Panc1 (cell line): ENCODE data around the gene UBE2G1.
A peak's percentile ranks its signal among the peaks of the same experiment; 100 is the strongest.

Experiments
- CTCF ChIP-seq: fragments of 450-650 bp; IDR thresholded peaks from 2 replicates; pipeline ENCODE4 v1.5.1; 2017; ENCODE audit warnings: mild to moderate bottlenecking
- POLR2AphosphoS5 ChIP-seq: IDR thresholded peaks from 2 replicates; pipeline ENCODE4 v1.6.1; 2012; ENCODE audit warnings: mild to moderate bottlenecking, low read depth, low read length, moderate library complexity

- TF ChIP-seq CTCF (peak; percentile 91), POLR2AphosphoS5 (no peak)
Measured at GRCh38 chr17:4412933-4413831, 46.7 kb upstream of the UBE2G1 start.
